ENCODE measurements around the gene TREM2.
"Not testable (repeated sequence)": the region's sequence is repeated elsewhere in the genome, so short reads cannot be mapped to it uniquely, and the experiment has no call there.

Gene TREM2

GRCh38 chr6:41153992-41154625, 8.8 kb downstream of the TREM2 start, which contains the start of gene TREML1:
Gene TREML1 (minus strand): TSS chr6:41154347. CDS start chr6:41154288, 59 bp downstream.
- DNase-seq (ENCODE audit: low read depth) = no peak

- no peak for DNase-seq (ENCODE audit: low read depth)
Measured at GRCh38 chr6:41153451-41153850, 9.5 kb downstream of the TREM2 start.

- no peak for DNase-seq (ENCODE audit: low read depth)
Measured at GRCh38 chr6:41150671-41151070, 12.2 kb downstream of the TREM2 start.

GRCh38 chr6:41147917-41148316, 15.0 kb downstream of the TREM2 start:
- no peak for DNase-seq (ENCODE audit: low read depth)

GRCh38 chr6:41136911-41137310, 26.0 kb downstream of the TREM2 start:
- DNase-seq (ENCODE audit: low read depth) = no peak

GRCh38 chr6:41135062-41135832, 27.7 kb downstream of the TREM2 start:
- no peak for DNase-seq (ENCODE audit: low read depth)

- no peak for DNase-seq (ENCODE audit: low read depth)
Measured at GRCh38 chr6:41132254-41132653, 30.7 kb downstream of the TREM2 start.

- DNase-seq (ENCODE audit: low read depth) = no peak
Measured at GRCh38 chr6:41125282-41125681, 37.6 kb downstream of the TREM2 start.

- DNase-seq (ENCODE audit: low read depth) = no peak
Measured at GRCh38 chr6:41122918-41123317, 40.0 kb downstream of the TREM2 start.

- no peak for DNase-seq (ENCODE audit: low read depth)
Measured at GRCh38 chr6:41122373-41122772, 40.5 kb downstream of the TREM2 start.

GRCh38 chr6:41120058-41120457, 42.9 kb downstream of the TREM2 start:
- no peak for DNase-seq (ENCODE audit: low read depth)

- DNase-seq (ENCODE audit: low read depth) = no peak
Measured at GRCh38 chr6:41119508-41119907, 43.4 kb downstream of the TREM2 start.

GRCh38 chr6:41115027-41115426, 47.9 kb downstream of the TREM2 start:
- DNase-seq (ENCODE audit: low read depth) = not testable (repeated sequence)

GRCh38 chr6:41111017-41111416, 51.9 kb downstream of the TREM2 start:
- no peak for DNase-seq (ENCODE audit: low read depth)

Data from activated T-helper 9 cell treated with anti-CD3 and anti-CD28 coated beads, Interleukin-2, amount 50 U/mL, for 16 hours (primary cell).